Sigmoid colon (tissue), 7 donors: Measurements from ENCODE around the gene SLCO6A1. TPM values are rescaled to one million over a fixed set of nuclear protein-coding genes. Genes with fewer than 3 reads are reported as not detected.

ENCODE experiments used
- DNase-seq: peaks from one replicate; pipeline ENCODE4 v3.0.0-alpha.2; 2019
- H3K27ac ChIP-seq, 4 donors: fragments of 200-600 bp; sonication (generic); one replicate each; pipeline ENCODE4 v1.5.1; 2016 to 2019; ENCODE audit warnings: mild to moderate bottlenecking in 1 of 4
- H3K27me3 ChIP-seq, 3 donors: fragments of 200-600 bp; sonication (generic); one replicate each; pipeline ENCODE4 v1.5.1; 2019; ENCODE audit warnings: mild to moderate bottlenecking in 1 of 3
- H3K36me3 ChIP-seq, 4 donors: fragments of 200-600 bp; sonication (generic); one replicate each; pipeline ENCODE4 v1.5.1; 2016 to 2019
- H3K4me1 ChIP-seq, 4 donors: fragments of 200-600 bp; sonication (generic); one replicate each; pipeline ENCODE4 v1.5.1; 2017 to 2019
- H3K4me3 ChIP-seq, 4 donors: fragments of 200-600 bp; sonication (generic); one replicate each; pipeline ENCODE4 v1.5.1; 2017 to 2019; ENCODE audit warnings: mild to moderate bottlenecking in 2 of 4, moderate library complexity in 1 of 4
- H3K9me3 ChIP-seq, 4 donors: fragments of 200-600 bp in 3 of 4; sonication (generic) in 3 of 4; one replicate each; pipeline versions ENCODE4 v1.5.1 to v1.6.1; 2013 to 2019
- CTCF ChIP-seq, 4 experiments: fragments of 450-650 bp in 3 of 4; fragments of 200-600 bp in 1 of 4; IDR thresholded peaks; one replicate each; pipeline ENCODE4 v1.5.1; 2016 to 2019; ENCODE audit warnings: antibody characterized with exemption in 4 of 4, mild to moderate bottlenecking in 3 of 4, moderate library complexity in 2 of 4
- EP300 ChIP-seq, 4 donors: sonication (generic); formaldehyde crosslinking; IDR thresholded peaks; one replicate each; pipeline ENCODE4 v1.6.1; 2017; ENCODE audit warnings: antibody characterized with exemption in 4 of 4
- POLR2A ChIP-seq, 2 donors: fragments of 450-650 bp; IDR thresholded peaks; one replicate each; pipeline ENCODE4 v1.6.1; 2016; ENCODE audit warnings: antibody characterized with exemption in 2 of 2, mild to moderate bottlenecking in 2 of 2, moderate library complexity in 2 of 2
- POLR2AphosphoS5 ChIP-seq, 4 donors: sonication (generic); formaldehyde crosslinking; IDR thresholded peaks; one replicate each; pipeline ENCODE4 v1.6.1; 2017; ENCODE audit warnings: antibody characterized with exemption in 4 of 4
- WGBS, 2 donors: extraction: QIAGEN DNeasy Blood & Tissue Kit; methylation state at CpG; one replicate each; pipeline ENCODE4 v1.1.7; 2013; 5-methylcytosine and 5-hydroxymethylcytosine counted together
- intact Hi-C: fragments of 100-400 bp; cut with DNase I; formaldehyde crosslinking; loops from one replicate; pipeline ENCODE4 v1.15.1; 2023
- polyA plus RNA-seq, 3 donors: library from polyadenylated mRNA; stranded (reverse); fragments of 200-250 nt; gene quantifications; one replicate each; pipeline ENCODE4 v1.2.3, GENCODE V29; 2013
- total RNA-seq, 4 donors: library from RNA; depleted of rRNA; stranded (reverse); fragments of >200 nt; gene quantifications; one replicate each; pipeline ENCODE4 v1.1.0, GENCODE V29; 2016
- donor health status: healthy with polysubstance abuse.
- donor health status: Bipolar disorder and iron deficiency.
- donor health status: healthy.

The SLCO6A1 gene
- total and polyA plus RNA-seq, 7 donors = not detected

GRCh38 chr5:102375272-102375671, 123.5 kb downstream of the SLCO6A1 start:
- no peak for DNase-seq
- no peak overlapping the region for H3K4me3 ChIP-seq
- 13 to 56% methylated on average over 1 of the region's 1 CpG for WGBS, 2 donors

GRCh38 chr5:102368392-102368791, 130.4 kb downstream of the SLCO6A1 start:
- no peaks in the 10 kb centered on the region for H3K27me3 ChIP-seq

More at GRCh38 chr5:102375272-102375671, 123.5 kb downstream of the SLCO6A1 start:
- Histone ChIP-seq H3K9me3 (no peaks in the 10 kb centered on the region), H3K4me1 (no peaks in the 10 kb centered on the region), H3K27ac (no peak overlapping the region), H3K27me3 (no peaks in the 10 kb centered on the region), H3K36me3 (no peaks in the 10 kb centered on the region)
- intact Hi-C loops = no loop called here
- TF ChIP-seq POLR2A (IDR thresholded peaks at IDR 0.05) (no peak), POLR2AphosphoS5 (IDR thresholded peaks at IDR 0.05) (no peak), EP300 (IDR thresholded peaks at IDR 0.05) (no peak), CTCF (IDR thresholded peaks at IDR 0.05) (no peak)

GRCh38 chr5:102341681-102342288, 157.0 kb downstream of the SLCO6A1 start:
- 62 to 63% methylated on average over 2 of the region's 2 CpGs for WGBS, 2 donors
- H3K27me3 ChIP-seq = no peaks in the 10 kb centered on the region
- no peak overlapping the region for H3K27ac ChIP-seq
- no peaks in the 10 kb centered on the region for H3K36me3 ChIP-seq
- no peak for DNase-seq
- no peaks in the 10 kb centered on the region for H3K4me1 ChIP-seq
- TF ChIP-seq CTCF (IDR thresholded peaks at IDR 0.05) = no peak
- TF ChIP-seq POLR2A (IDR thresholded peaks at IDR 0.05) = no peak
- TF ChIP-seq EP300 (IDR thresholded peaks at IDR 0.05) = no peak
- TF ChIP-seq POLR2AphosphoS5 (IDR thresholded peaks at IDR 0.05) = no peak
- no peak overlapping the region for H3K4me3 ChIP-seq
- H3K9me3 ChIP-seq = no peaks in the 10 kb centered on the region
- intact Hi-C loops = no loop called here

More at GRCh38 chr5:102368392-102368791, 130.4 kb downstream of the SLCO6A1 start:
- TF ChIP-seq POLR2A (IDR thresholded peaks at IDR 0.05) = no peak
- TF ChIP-seq EP300 (IDR thresholded peaks at IDR 0.05) = no peak
- no peak for TF ChIP-seq POLR2AphosphoS5 (IDR thresholded peaks at IDR 0.05)
- TF ChIP-seq CTCF (IDR thresholded peaks at IDR 0.05) = no peak
- intact Hi-C loops = no loop called here
- H3K4me1 ChIP-seq = no peaks in the 10 kb centered on the region
- no peaks in the 10 kb centered on the region for H3K36me3 ChIP-seq
- DNase-seq = no peak
- no peaks in the 10 kb centered on the region for H3K9me3 ChIP-seq
- no peak overlapping the region for H3K27ac ChIP-seq
- H3K4me3 ChIP-seq = no peak overlapping the region

GRCh38 chr5:102324714-102325113, 174.1 kb downstream of the SLCO6A1 start:
- no peaks in the 10 kb centered on the region for H3K27me3 ChIP-seq
- H3K9me3 ChIP-seq = no peaks in the 10 kb centered on the region
- H3K27ac ChIP-seq = no peak overlapping the region
- 73 to 78% methylated on average over 2 of the region's 2 CpGs for WGBS, 2 donors
- no peak overlapping the region for H3K4me3 ChIP-seq
- H3K4me1 ChIP-seq = no peaks in the 10 kb centered on the region
- no peak for DNase-seq
- intact Hi-C loops = no loop called here
- TF ChIP-seq EP300 (IDR thresholded peaks at IDR 0.05) (no peak), POLR2A (IDR thresholded peaks at IDR 0.05) (no peak), CTCF (IDR thresholded peaks at IDR 0.05) (no peak), POLR2AphosphoS5 (IDR thresholded peaks at IDR 0.05) (no peak)
- no peaks in the 10 kb centered on the region for H3K36me3 ChIP-seq

Other genes with a start within 250 kb of the SLCO6A1 start
- under 1 TPM in 1 of 4 donors, not detected in 3; under 0.01 TPM for gene SLCO4C1, start 202.7 kb downstream of the SLCO6A1 start, total RNA-seq
- under 1 TPM in 2 of 3 donors, not detected in 1; 0.38 to 0.69 TPM for gene SLCO4C1, start 202.7 kb downstream of the SLCO6A1 start, polyA plus RNA-seq